Kidney epithelial cell (primary cell): ENCODE measurements around the gene PLA2G4C. TPM values are rescaled to one million over a fixed set of nuclear protein-coding genes. Genes with fewer than 3 reads are reported as not detected.

Experiments
- DNase-seq: peaks from one replicate; pipeline ENCODE4 v3.0.0-alpha.2; 2010; ENCODE audit warnings: low read depth
- H3K27me3 ChIP-seq: 2 replicates; pipeline ENCODE4 v1.6.0; 2011; ENCODE audit warnings: low read length; ENCODE audit not compliant: control insufficient read depth, insufficient read depth
- H3K36me3 ChIP-seq: 2 replicates; pipeline ENCODE4 v1.5.1; 2011; ENCODE audit warnings: low read length; ENCODE audit not compliant: control insufficient read depth, insufficient read depth
- H3K4me3 ChIP-seq: 2 replicates; pipeline ENCODE4 v1.5.1; 2011; ENCODE audit warnings: low read depth, mild to moderate bottlenecking, control low read depth, low read length
- total RNA-seq: library from RNA; depleted of rRNA; stranded (reverse); fragments of >200 nt; gene quantifications from 2 replicates; pipeline ENCODE4 v1.2.3, GENCODE V29; 2015
- TF ChIP-seq, protein P1 (sequence below): IDR thresholded peaks from 2 replicates; pipeline ENCODE4 v1.5.1; 2011; ENCODE audit warnings: mild to moderate bottlenecking, moderate library complexity, low read length, control low read depth, inconsistent platforms; ENCODE audit not compliant: insufficient read depth, poor library complexity, severe bottlenecking

PLA2G4C gene
- total RNA-seq, 1 donor from 2014 or later, result 21.3 TPM

DNA sequence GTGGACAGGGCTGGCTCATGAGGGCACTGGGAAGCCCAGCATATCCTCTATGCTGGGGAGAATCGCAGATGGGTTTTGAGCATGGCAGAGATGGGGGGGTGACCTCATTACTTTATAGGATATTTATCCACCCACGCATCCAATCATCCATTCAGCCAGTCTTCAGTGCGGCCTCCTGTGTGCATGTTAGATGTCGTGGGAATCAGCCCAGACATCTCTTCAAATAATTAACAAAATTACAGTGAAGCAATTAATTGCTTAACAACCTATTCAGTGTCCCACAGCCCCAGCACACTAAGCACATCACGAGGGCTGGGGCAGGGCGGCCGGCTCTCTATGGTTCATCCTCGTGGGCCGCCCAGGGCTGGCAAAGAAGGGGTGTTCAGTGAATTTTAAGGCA is 38.0 kb upstream of the PLA2G4C start:
- DNase-seq, result no peak
- H3K4me3 ChIP-seq, result no peak overlapping the region
- TF ChIP-seq, protein P1, sequence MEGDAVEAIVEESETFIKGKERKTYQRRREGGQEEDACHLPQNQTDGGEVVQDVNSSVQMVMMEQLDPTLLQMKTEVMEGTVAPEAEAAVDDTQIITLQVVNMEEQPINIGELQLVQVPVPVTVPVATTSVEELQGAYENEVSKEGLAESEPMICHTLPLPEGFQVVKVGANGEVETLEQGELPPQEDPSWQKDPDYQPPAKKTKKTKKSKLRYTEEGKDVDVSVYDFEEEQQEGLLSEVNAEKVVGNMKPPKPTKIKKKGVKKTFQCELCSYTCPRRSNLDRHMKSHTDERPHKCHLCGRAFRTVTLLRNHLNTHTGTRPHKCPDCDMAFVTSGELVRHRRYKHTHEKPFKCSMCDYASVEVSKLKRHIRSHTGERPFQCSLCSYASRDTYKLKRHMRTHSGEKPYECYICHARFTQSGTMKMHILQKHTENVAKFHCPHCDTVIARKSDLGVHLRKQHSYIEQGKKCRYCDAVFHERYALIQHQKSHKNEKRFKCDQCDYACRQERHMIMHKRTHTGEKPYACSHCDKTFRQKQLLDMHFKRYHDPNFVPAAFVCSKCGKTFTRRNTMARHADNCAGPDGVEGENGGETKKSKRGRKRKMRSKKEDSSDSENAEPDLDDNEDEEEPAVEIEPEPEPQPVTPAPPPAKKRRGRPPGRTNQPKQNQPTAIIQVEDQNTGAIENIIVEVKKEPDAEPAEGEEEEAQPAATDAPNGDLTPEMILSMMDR, result no peak
- no peaks in the 10 kb centered on the region for H3K27me3 ChIP-seq
- no peaks in the 10 kb centered on the region for H3K36me3 ChIP-seq

DNA sequence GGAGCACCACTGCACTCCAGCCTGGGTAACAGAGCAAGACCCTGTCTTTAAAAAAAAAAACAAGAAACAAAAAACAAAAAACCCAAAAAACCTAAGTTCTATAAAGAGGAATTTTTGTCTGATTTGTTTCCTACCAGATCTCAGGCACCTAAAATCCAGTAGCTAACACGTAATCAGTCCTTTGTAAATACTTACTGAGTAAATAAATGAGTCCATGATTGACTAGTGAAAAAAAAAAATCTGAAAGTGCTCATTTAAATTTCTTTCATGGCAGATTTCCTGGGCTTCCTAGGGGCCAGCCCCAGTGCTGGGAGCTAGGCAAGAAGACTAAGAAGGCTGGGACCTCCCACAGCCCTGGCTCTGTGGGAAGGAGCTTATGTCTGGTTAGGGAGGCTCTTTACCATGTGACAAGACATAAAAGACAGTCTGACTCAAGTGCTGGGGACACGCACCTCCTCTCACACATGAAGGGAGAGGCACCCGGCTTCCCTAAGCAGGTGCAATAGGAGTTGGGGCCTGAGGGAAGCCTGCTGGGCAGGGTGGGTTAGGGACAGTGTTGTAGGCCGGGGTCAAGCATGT is 37.1 kb upstream of the PLA2G4C start:
- no peak for DNase-seq
- Histone ChIP-seq H3K27me3 (no peaks in the 10 kb centered on the region), H3K4me3 (no peak overlapping the region), H3K36me3 (no peaks in the 10 kb centered on the region)
- TF ChIP-seq, protein P1, result no peak

DNA sequence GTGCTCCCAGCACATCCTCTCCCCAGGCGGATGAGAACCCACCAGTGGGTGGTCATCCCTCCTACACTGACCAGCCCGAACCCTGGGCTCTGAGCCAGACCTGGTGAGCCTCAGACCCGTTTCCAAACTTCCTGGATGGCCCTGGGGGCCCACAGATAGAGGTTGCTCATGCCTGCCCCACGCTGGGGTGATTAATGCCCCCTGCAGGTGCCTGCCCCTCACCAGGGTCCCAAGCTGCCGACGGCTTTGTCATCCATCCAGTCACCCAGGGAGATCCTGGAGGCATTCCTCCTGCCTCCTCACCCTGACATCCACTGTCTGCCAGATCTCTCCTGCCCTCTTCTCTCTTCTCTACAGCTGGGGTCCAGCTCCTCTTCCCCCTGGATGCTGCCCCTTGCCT is 28.4 kb upstream of the PLA2G4C start:
- Histone ChIP-seq H3K27me3 (no peaks in the 10 kb centered on the region), H3K4me3 (no peak overlapping the region), H3K36me3 (peaks cover 2% of the 10 kb centered on the region)
- no peak for DNase-seq
- TF ChIP-seq, protein P1, result no peak

DNA sequence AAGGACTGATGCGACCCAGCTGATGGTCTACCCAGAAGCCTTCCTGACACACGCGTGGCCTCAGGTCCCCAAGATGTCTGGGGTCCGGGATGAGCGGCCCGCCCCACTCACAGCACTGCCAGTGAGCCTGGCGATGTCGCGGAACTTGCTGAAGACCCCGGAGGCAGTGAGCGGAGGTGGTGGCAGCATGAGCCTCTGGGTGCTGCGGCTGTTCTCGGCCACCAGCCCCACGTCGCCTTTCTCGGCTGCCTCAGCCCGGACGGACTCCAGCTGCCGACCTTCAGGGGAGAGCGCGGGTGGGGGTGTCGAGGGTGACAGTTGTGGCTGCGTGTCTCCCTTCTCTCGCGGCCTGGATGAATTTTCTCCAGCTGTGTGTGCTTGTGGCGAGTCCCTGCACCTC is 26.8 kb upstream of the PLA2G4C start:
- peaks cover 2% of the 10 kb centered on the region for H3K36me3 ChIP-seq
- no peak for DNase-seq
- H3K27me3 ChIP-seq, result no peaks in the 10 kb centered on the region
- H3K4me3 ChIP-seq, result no peak overlapping the region
- TF ChIP-seq, protein P1, result no peak

DNA sequence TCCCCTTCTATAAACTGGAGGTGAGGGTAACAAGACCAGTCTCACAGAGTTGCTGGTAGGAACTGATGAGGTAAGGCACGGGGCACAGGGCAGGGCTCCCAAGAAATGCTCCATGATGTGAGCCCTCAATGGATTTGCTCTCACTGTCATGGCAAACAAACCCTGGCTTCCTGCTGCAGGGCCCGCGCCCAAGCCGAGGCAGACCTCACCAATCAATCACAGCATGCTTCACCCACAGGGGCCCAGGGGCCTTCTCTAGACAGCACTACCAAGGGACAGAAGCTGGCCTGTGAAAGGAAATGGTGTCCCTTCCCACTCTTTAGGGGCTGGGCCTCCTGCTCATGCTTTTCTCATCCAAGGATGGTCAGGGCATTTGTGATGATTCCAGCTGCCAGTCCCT is 25.9 kb upstream of the PLA2G4C start:
- TF ChIP-seq, protein P1, result no peak
- H3K36me3 ChIP-seq, result peaks cover 2% of the 10 kb centered on the region
- DNase-seq, result no peak
- H3K4me3 ChIP-seq, result no peak overlapping the region
- H3K27me3 ChIP-seq, result no peaks in the 10 kb centered on the region

DNA sequence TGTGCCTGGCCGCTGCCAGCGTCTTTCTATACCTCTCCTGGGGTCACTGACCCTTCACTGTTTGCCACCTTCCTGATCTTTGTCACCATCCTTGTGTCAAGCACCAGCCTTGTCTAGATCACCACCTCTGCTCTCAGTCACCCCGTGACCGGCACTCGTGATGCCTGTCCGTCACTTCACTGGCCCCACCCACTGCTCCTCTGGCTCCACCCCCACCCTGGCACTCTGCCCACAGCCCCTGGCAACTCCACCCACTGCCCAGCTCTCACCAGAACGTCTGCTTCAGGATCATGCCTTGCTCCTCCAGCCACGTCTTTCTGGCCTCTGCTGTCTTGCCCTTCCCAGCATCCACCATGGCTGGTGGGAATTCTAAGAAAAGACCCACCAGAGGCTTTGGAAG is 24.8 kb upstream of the PLA2G4C start:
- H3K36me3 ChIP-seq, result peaks cover 2% of the 10 kb centered on the region
- no peaks in the 10 kb centered on the region for H3K27me3 ChIP-seq
- no peak overlapping the region for H3K4me3 ChIP-seq
- no peak for DNase-seq
- TF ChIP-seq, protein P1, result no peak
